Measurements from ENCODE around the gene ZNF77. TPM values are rescaled to one million over a fixed set of nuclear protein-coding genes. Genes with fewer than 3 reads are reported as not detected.

The ZNF77 gene
- 1.7 to 2.5 TPM (median 2.0 TPM) in 5 replicates for total RNA-seq (2022; extraction: Qiagen RNA extraction; ENCODE audit: low read depth)

GRCh38 chr19:2944775-2945574 is at the start of gene ZNF77:
Gene ZNF77 (minus strand): TSS chr19:2944971. CDS start chr19:2944840, 131 bp downstream.

DNA sequence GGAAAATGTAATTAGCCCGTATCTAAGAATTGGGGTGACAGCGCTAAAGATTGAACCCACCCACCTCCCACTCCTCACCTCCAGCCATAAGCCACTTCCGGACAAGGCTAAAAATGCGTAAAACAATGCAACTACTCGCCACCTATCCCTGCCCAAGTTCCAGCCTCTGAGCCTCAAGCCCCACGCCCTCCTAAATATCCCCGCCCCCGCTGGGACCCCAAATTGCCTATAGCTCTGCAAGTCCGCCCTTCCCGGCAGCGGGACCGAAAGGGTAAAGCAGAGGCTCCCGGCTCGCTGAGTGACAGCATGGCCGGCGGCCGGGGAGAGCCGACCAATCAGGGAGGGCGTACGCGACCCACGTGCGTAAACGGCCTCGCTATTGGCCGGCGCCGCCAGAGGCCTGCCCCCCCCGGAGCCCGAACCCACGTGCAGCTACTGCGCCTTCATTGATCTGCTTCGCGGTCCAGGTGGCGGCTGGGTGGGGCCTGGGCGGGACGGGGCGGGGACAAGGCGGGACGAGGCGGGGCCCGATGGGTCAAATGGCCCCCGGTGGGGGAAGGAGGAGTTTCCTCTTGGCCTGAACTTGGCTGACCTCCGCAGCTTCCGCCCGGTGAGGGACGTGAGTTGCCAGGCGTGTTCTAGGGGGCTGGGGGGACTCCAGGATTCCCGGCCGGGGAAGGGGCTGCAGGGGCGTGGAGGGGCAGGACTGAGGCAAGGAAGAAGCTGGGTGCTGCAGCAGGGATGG is 32.4 kb upstream of the ZNF77 start, which contains the start of gene TLE6:
Gene TLE6 (plus strand): TSS at position 564 of the 745 bp plus-strand sequence. CDS start 670 bp downstream, outside the sequence.

GRCh38 chr19:2900296-2901252 is 44.2 kb downstream of the ZNF77 start, which contains the start of gene ZNF57:
Gene ZNF57 (plus strand): TSS chr19:2900928. CDS start chr19:2901046, 118 bp downstream.

Other genes with a start within 250 kb of the ZNF77 start
- gene GNG7, start 242.3 kb downstream of the ZNF77 start, total RNA-seq (2022; extraction: Qiagen RNA extraction; ENCODE audit: low read depth) = 0.05 to 0.14 TPM (median 0.06 TPM) in 4 of 5 replicates, not detected in the other
- gene DIRAS1, start 223.6 kb downstream of the ZNF77 start, total RNA-seq (2022; extraction: Qiagen RNA extraction; ENCODE audit: low read depth) = 3.0 to 4.6 TPM (median 3.9 TPM) in 5 replicates
- gene SLC39A3, start 205.0 kb downstream of the ZNF77 start, total RNA-seq (2022; extraction: Qiagen RNA extraction; ENCODE audit: low read depth) = 24.4 to 30.3 TPM (median 29.6 TPM) in 5 replicates
- 57.9 to 80.1 TPM (median 74.5 TPM) in 5 replicates for gene SGTA, start 161.7 kb downstream of the ZNF77 start, total RNA-seq (2022; extraction: Qiagen RNA extraction; ENCODE audit: low read depth)
- 75.6 to 106 TPM (median 98.3 TPM) in 5 replicates for gene THOP1, start 159.5 kb downstream of the ZNF77 start, total RNA-seq (2022; extraction: Qiagen RNA extraction; ENCODE audit: low read depth)
- 1.0 to 1.3 TPM (median 1.2 TPM) in 5 replicates for gene ZNF554, start 125.1 kb downstream of the ZNF77 start, total RNA-seq (2022; extraction: Qiagen RNA extraction; ENCODE audit: low read depth)
- gene ZNF555, start 103.5 kb downstream of the ZNF77 start, total RNA-seq (2022; extraction: Qiagen RNA extraction; ENCODE audit: low read depth) = 2.2 to 3.0 TPM (median 2.8 TPM) in 5 replicates
- 0.02 to 0.11 TPM (median 0.05 TPM) in 3 of 5 replicates, not detected in the others for gene ZNF556, start 77.6 kb downstream of the ZNF77 start, total RNA-seq (2022; extraction: Qiagen RNA extraction; ENCODE audit: low read depth)
- 1.9 to 2.9 TPM (median 2.3 TPM) in 5 replicates for gene ZNF57, start 44.0 kb downstream of the ZNF77 start, total RNA-seq (2022; extraction: Qiagen RNA extraction; ENCODE audit: low read depth)
- 3.1 to 6.1 TPM (median 5.5 TPM) in 5 replicates for gene TLE6, start 32.6 kb upstream of the ZNF77 start, total RNA-seq (2022; extraction: Qiagen RNA extraction; ENCODE audit: low read depth)
- 1.7 to 3.1 TPM (median 3.0 TPM) in 5 replicates for gene TLE2, start 84.3 kb upstream of the ZNF77 start, total RNA-seq (2022; extraction: Qiagen RNA extraction; ENCODE audit: low read depth)
- gene TLE5, start 117.5 kb upstream of the ZNF77 start, total RNA-seq (2022; extraction: Qiagen RNA extraction; ENCODE audit: low read depth) = 163 to 261 TPM (median 235 TPM) in 5 replicates
- gene GNA11, start 149.4 kb upstream of the ZNF77 start, total RNA-seq (2022; extraction: Qiagen RNA extraction; ENCODE audit: low read depth) = 27.9 to 34.7 TPM (median 32.5 TPM) in 5 replicates
- gene GNA15, start 191.1 kb upstream of the ZNF77 start, total RNA-seq (2022; extraction: Qiagen RNA extraction; ENCODE audit: low read depth) = 0.16 to 0.19 TPM (median 0.16 TPM) in 3 of 5 replicates, not detected in the others
- gene S1PR4, start 233.8 kb upstream of the ZNF77 start, total RNA-seq (2022; extraction: Qiagen RNA extraction; ENCODE audit: low read depth) = 0.15 to 0.56 TPM (median 0.29 TPM) in 3 of 5 replicates, not detected in the others
- gene NCLN, start 241.0 kb upstream of the ZNF77 start, total RNA-seq (2022; extraction: Qiagen RNA extraction; ENCODE audit: low read depth) = 66.3 to 88.6 TPM (median 84.2 TPM) in 5 replicates